ENCODE results near the gene NOL6.

NOL6 gene

GRCh38 chr9:33452828-33453271 lies 20.9 kb downstream of the NOL6 start:
- DNase-seq: peak; percentile 84

GRCh38 chr9:33450621-33451146 lies 23.0 kb downstream of the NOL6 start:
- no peak for DNase-seq

- no peak for DNase-seq
These were observed 24.0 kb downstream of the NOL6 start for GRCh38 chr9:33449715-33450114.

- DNase-seq: no peak
These were observed 25.7 kb downstream of the NOL6 start for GRCh38 chr9:33447799-33448553.

DNA sequence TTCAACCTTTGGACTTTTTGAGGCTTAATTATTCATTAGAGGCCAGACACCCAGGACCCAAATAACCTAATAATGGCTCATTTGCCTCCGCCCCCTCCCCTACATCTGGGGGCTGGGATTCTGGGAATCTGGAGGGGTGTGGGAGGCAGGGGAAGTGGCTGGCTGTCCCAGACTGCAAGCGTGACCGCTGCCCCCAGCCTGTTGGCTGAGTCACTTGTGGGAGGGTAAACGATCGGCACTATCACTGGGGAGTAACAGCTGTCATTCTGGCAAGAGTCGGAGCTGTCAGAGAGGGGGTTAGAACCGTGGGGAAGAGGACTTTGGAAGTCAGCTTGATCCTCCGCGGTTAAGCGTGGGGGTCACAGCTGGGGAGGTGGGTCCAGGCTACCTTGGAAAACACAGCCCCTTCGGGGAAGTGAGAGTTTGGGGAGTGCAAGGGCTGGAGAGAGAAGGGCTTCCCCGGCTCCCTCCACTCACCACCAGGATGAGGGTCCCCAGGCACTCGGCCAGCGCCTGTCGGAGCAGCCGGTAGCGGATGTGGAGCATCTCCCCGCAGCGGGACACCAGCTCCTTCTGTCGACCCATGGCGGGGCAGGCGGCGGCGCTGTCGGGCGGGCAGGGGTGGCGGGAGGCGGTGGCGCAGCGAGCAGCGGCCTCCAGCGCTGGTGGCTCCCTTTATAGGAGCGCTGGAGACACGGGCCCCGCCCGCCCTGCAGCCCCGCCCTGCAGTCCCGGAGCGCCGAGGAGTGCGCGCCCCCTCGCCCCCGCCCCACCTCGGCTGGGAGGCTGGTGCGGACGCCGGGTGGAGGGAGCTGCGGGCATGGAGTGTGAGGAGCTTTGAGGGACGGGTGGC lies 26.6 kb downstream of the NOL6 start, which contains the start of gene AQP3:
Gene AQP3 (minus strand): TSS at position 648 of the 853 bp plus-strand sequence. CDS start 63 bp downstream, at position 585.
- DNase-seq: peak; percentile 60

- DNase-seq: no peak
These were observed 27.3 kb downstream of the NOL6 start for GRCh38 chr9:33446240-33446945.

GRCh38 chr9:33445389-33446239 lies 28.1 kb downstream of the NOL6 start:
- no peak for DNase-seq

DNA sequence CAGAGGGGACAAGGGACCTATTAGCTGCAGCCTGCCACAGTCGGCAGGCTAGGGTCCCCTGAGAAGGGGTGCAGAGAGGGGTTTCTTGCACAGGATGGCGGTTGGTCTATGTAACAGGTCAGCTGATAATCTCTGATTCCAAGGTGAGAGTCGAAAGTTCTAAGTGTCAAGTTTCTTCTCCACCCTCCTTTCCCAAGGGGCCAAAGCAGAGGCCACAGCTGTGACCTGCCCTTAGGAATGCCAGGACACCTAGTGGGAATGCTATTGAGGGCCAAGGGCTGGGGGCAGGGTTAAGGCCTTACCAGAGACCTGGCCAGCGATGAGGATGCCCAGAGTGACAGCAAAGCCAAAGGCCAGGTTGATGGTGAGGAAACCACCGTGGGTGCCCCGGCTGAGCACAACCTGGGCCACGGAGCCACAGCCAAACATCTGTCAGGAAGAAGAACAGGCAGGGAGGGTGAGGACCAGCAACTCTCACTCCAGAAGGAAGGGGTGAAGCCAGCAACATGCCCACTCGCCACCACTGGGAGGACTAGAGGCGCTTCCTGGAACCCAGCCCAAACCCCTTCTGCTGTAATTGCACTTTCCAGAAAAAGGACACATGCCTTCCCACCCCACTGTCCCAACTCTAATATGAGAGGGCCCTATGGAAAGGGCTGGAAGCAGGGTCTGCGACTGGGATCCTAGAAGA lies 30.1 kb downstream of the NOL6 start:
- DNase-seq: no peak

DNA sequence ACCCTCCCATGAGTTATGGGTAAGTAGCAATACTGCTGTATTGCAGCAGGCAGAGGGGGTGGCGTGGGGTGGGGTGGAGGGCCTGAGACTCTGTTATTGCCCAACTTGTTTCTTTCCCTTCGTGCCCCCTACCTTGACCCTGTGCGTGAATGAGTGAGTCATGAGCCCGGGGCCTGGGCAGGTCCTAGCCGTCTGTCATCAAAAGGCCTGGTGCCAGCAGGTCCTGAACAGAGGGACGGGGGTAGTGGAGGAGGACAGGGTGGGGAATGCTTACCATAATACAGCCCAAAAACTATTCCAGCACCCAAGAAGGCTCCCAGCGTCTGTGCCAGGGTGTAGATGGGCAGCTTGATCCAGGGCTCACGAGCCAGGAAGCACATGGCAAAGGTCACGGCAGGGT lies 30.7 kb downstream of the NOL6 start:
- no peak for DNase-seq

DNA sequence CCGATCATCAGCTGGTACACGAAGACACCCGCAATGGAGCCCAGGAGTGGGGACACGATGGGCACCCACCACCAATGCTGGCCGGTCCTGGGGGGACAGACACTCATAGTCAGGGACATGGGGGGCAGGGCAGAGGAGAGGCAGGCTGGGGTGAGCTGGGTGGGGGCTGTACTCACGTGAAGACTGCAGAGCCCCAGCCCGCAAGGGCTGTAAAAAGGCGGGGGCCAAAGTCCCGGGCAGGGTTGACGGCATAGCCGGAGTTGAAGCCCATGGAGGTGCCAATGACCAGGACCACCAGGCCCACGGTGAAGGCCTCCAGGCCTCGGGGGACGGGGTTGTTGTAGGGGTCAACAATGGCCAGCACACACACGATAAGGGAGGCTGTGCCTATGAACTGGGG lies 31.6 kb downstream of the NOL6 start:
- no peak for DNase-seq

DNA sequence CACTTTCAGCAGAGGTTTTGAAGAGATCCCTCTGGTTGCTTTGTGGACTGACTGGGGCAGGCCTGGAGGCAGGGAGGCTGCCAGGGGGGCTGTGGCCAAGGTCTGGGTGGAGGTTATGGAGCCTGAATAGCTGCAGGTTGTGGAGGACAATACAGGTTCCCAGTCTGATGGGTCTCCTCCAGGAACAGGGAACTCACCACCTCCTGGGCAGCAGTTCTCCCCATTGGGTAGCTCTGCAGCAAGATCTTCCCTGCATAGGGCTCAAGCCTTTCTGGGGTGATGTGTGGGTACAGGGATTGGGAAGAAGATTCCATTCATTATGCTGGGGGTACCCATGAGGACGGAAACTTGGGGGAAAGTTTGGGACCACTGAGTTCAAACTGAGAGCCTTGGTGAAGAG lies 33.1 kb downstream of the NOL6 start:
- no peak for DNase-seq

GRCh38 chr9:33440204-33440603 lies 33.5 kb downstream of the NOL6 start:
- no peak for DNase-seq

DNA sequence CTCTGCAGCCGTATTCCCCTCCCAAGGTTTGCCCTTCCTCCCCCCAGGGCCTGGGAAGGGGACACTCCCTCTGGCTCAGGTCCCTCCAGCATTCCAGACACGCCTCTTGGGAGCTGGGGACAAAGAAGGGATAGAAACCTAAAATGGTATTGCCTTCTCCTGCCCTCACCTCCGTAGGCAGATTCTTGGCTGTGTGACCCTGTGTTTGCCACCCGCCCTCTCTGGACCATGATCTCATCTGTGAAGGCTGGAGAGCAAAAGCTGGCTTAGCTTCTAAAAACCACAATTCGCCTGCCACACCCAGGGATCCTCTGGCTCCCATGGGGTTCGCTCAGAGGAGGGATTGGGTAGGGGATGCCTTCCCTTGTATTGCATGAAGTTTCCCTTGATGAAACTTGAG lies 34.0 kb downstream of the NOL6 start:
- DNase-seq: peak; percentile 34

DNA sequence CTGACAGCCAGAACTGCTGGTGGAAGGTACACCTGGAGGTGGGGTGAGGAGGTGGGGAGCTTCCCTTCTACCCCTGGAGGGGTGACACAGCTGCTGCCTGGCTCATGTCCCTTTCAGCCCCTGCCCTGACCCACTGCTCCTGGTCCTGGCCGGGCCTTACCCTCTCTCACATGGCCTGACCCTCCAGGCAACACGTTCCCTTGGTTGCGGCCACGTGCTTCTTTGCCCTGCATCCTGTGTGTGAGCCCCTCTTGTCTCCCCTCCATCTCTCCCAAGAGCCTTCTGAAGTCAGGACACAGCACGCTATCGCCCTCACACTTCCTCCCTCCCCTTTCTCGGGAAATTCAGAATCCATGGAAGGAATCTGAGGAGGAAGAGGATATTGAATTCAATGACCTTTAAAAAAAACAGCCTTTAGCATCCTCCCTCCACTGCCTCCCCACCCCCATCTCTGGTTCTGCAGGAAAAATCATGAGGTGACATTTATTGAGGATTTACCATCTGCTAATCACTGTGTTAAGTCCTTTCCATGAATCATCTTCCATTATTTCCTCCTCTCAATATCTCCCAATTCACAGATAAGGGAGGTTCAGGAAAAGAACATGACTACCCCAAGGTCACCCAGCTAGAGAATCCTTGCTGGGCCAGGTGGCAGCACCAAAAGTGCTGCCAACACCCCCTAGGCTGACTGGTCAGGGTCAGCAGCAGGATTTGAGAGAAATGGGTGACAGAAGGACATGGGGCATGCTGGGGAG lies 34.6 kb downstream of the NOL6 start:
- no peak for DNase-seq

GRCh38 chr9:33437898-33438297 lies 35.8 kb downstream of the NOL6 start:
- no peak for DNase-seq

GRCh38 chr9:33437205-33437604 lies 36.5 kb downstream of the NOL6 start:
- no peak for DNase-seq

GRCh38 chr9:33436445-33436844 lies 37.3 kb downstream of the NOL6 start:
- no peak for DNase-seq

- peak; percentile 14 for DNase-seq
These were observed 37.9 kb downstream of the NOL6 start for GRCh38 chr9:33435821-33436277.

GRCh38 chr9:33434317-33435105 lies 39.2 kb downstream of the NOL6 start:
- no peak for DNase-seq

Data from fibroblast of skin of scalp (primary cell).